ENCODE data around the gene CRIM1. TPM values are rescaled to one million over a fixed set of nuclear protein-coding genes. Genes with fewer than 3 reads are reported as not detected.

CRIM1 gene
- total RNA-seq, 2 donors from 2014 or later, result 55.7 to 90.7 TPM

DNA sequence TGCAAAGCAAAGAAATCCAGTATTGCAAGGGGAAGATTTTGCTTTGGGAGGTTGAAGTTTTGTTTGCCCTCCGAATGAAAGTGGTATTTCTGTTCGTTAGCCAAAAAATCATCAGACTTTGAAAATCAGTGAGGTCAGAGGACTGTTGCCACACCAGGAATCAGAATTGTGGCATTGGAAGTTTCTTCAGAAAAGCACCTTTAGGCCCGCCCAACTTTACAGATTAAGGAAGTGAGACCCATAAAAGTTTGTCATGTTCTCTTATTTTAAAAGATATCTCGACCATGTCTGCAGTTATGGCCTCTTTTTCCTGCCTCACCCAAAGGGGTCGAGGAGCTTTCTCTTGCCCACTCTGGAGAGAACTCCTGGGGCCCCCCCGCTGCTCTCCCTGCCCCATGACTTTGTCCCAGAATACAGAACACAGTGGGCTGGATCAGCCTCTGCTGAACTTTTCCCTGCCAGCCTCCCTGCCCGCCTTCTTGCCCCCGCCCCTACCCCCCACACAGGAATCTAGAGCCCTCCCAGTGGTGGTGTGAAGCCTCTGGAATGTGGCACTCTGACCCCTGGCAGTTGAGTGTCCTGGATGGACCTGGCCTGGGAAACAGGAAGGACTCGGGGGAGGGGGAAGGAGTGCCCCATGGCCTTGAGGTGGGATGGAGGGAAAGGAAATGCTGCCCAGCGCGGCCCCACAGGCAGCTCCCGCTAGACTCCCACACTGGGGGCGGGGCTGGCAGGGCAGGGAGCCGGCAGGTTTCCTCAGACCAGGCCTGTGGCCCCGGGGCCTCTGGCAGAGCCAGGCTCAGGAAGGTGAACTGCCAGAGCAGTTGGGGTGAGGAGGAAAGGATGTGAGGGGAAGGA is 25.3 kb downstream of the CRIM1 start:
- Histone ChIP-seq H3K4me1 (peaks cover 11% of the 10 kb centered on the region), H3K36me3 (no peaks in the 10 kb centered on the region), H3K9ac (ENCODE audit: low read depth in 2 of 2, low read length in 2 of 2) (no peak overlapping the region), H3K9me3 (no peaks in the 10 kb centered on the region), H3K27me3 (no peaks in the 10 kb centered on the region), H3K27ac (peak overlapping the region; percentile 65), H3K4me3 (no peak overlapping the region)
- TF ChIP-seq, protein P1, sequence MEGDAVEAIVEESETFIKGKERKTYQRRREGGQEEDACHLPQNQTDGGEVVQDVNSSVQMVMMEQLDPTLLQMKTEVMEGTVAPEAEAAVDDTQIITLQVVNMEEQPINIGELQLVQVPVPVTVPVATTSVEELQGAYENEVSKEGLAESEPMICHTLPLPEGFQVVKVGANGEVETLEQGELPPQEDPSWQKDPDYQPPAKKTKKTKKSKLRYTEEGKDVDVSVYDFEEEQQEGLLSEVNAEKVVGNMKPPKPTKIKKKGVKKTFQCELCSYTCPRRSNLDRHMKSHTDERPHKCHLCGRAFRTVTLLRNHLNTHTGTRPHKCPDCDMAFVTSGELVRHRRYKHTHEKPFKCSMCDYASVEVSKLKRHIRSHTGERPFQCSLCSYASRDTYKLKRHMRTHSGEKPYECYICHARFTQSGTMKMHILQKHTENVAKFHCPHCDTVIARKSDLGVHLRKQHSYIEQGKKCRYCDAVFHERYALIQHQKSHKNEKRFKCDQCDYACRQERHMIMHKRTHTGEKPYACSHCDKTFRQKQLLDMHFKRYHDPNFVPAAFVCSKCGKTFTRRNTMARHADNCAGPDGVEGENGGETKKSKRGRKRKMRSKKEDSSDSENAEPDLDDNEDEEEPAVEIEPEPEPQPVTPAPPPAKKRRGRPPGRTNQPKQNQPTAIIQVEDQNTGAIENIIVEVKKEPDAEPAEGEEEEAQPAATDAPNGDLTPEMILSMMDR (IDR thresholded peaks at IDR 0.05), result no peak
- DNase-seq, result peak; percentile 78
- intact Hi-C loops (cut with DNase I), result no loop called here

GRCh38 chr2:36381993-36382392 is 26.4 kb downstream of the CRIM1 start:
- H3K4me1 ChIP-seq, result peaks cover 11% of the 10 kb centered on the region

GRCh38 chr2:36382472-36382871 is 26.9 kb downstream of the CRIM1 start:
- TF ChIP-seq, protein P1 (IDR thresholded peaks at IDR 0.05), result no peak
- DNase-seq, result no peak
- no peaks in the 10 kb centered on the region for H3K36me3 ChIP-seq
- no peak overlapping the region for H3K4me3 ChIP-seq
- no peaks in the 10 kb centered on the region for H3K27me3 ChIP-seq
- H3K9me3 ChIP-seq, result no peaks in the 10 kb centered on the region
- H3K4me1 ChIP-seq, result peaks cover 11% of the 10 kb centered on the region
- H3K27ac ChIP-seq, result no peak overlapping the region
- no peak overlapping the region for H3K9ac ChIP-seq (ENCODE audit: low read depth in 2 of 2, low read length in 2 of 2)
- intact Hi-C loops (cut with DNase I), result no loop called here

More at GRCh38 chr2:36381993-36382392, 26.4 kb downstream of the CRIM1 start:
- H3K9me3 ChIP-seq, result no peaks in the 10 kb centered on the region
- no peaks in the 10 kb centered on the region for H3K27me3 ChIP-seq
- H3K27ac ChIP-seq, result no peak overlapping the region
- H3K36me3 ChIP-seq, result no peaks in the 10 kb centered on the region
- intact Hi-C loops (cut with DNase I), result no loop called here
- H3K4me3 ChIP-seq, result no peak overlapping the region
- TF ChIP-seq, protein P1 (IDR thresholded peaks at IDR 0.05), result no peak
- peak; percentile 15 for DNase-seq
- no peak overlapping the region for H3K9ac ChIP-seq (ENCODE audit: low read depth in 2 of 2, low read length in 2 of 2)

- Histone ChIP-seq H3K27me3 (no peaks in the 10 kb centered on the region), H3K9me3 (no peaks in the 10 kb centered on the region), H3K27ac (no peak overlapping the region), H3K9ac (ENCODE audit: low read depth in 2 of 2, low read length in 2 of 2) (no peak overlapping the region), H3K36me3 (no peaks in the 10 kb centered on the region), H3K4me3 (no peak overlapping the region), H3K4me1 (peaks cover 11% of the 10 kb centered on the region)
- DNase-seq, result no peak
- TF ChIP-seq, protein P1 (IDR thresholded peaks at IDR 0.05), result no peak
- intact Hi-C loops (cut with DNase I), result no loop called here
These were observed 28.1 kb downstream of the CRIM1 start for GRCh38 chr2:36383726-36384125.

GRCh38 chr2:36384454-36384853 is 28.9 kb downstream of the CRIM1 start:
- no peaks in the 10 kb centered on the region for H3K36me3 ChIP-seq
- TF ChIP-seq, protein P1 (IDR thresholded peaks at IDR 0.05), result no peak
- intact Hi-C loops (cut with DNase I), result no loop called here
- DNase-seq, result no peak
- no peak overlapping the region for H3K4me3 ChIP-seq
- no peaks in the 10 kb centered on the region for H3K27me3 ChIP-seq
- no peak overlapping the region for H3K9ac ChIP-seq (ENCODE audit: low read depth in 2 of 2, low read length in 2 of 2)
- no peaks in the 10 kb centered on the region for H3K9me3 ChIP-seq
- H3K4me1 ChIP-seq, result peaks cover 11% of the 10 kb centered on the region
- H3K27ac ChIP-seq, result no peak overlapping the region
